HepG2 (cell line): Measurements from ENCODE around the gene ADIPOR2. TPM values are rescaled to one million over a fixed set of nuclear protein-coding genes. Genes with fewer than 3 reads are reported as not detected.

Experiments
- ARNTL ChIP-seq: sonication (generic); formaldehyde crosslinking; IDR thresholded peaks from 2 replicates; pipeline ENCODE4 v1.4.0; 2020; ENCODE audit warnings: mild to moderate bottlenecking, missing genetic modification reagents
- ATF3 ChIP-seq: sonication (generic); formaldehyde crosslinking; IDR thresholded peaks from 2 replicates; pipeline ENCODE4 v1.4.0; 2020; ENCODE audit warnings: missing genetic modification reagents
- FLYWCH1 ChIP-seq: sonication (generic); formaldehyde crosslinking; IDR thresholded peaks from 2 replicates; pipeline ENCODE4 v1.8.1; 2023; ENCODE audit warnings: mild to moderate bottlenecking, missing genetic modification reagents
- GMEB2 ChIP-seq: IDR thresholded peaks from 2 replicates; pipeline ENCODE4 v1.6.1; 2016; ENCODE audit warnings: missing biosample characterization, missing genetic modification reagents, low read depth
- GTF3A ChIP-seq: sonication (generic); formaldehyde crosslinking; conservative IDR thresholded peaks from 2 replicates; pipeline ENCODE4 v1.4.0; 2020; ENCODE audit warnings: mild to moderate bottlenecking, missing genetic modification reagents
- HDAC2 ChIP-seq: sonication (generic); formaldehyde crosslinking; IDR thresholded peaks from 2 replicates; pipeline ENCODE4 v1.4.0; 2020; ENCODE audit warnings: missing genetic modification reagents
- HOXA5 ChIP-seq: sonication (generic); formaldehyde crosslinking; IDR thresholded peaks from 2 replicates; pipeline ENCODE4 v1.4.0; 2020; ENCODE audit warnings: missing genetic modification reagents
- KLF16 ChIP-seq, 2 experiments: sonication (generic) in 1 of 2; formaldehyde crosslinking in 1 of 2; IDR thresholded peaks; 2 replicates each; pipeline versions ENCODE4 v1.6.1 to v1.8.0; 2016 to 2023; ENCODE audit warnings: missing genetic modification reagents in 2 of 2, missing compliant biosample characterization in 1 of 2
- NFAT5 ChIP-seq: sonication (generic); formaldehyde crosslinking; IDR thresholded peaks from 2 replicates; pipeline ENCODE4 v1.4.0; 2020; ENCODE audit warnings: missing genetic modification reagents
- NFRKB ChIP-seq: fragments of 450-650 bp; IDR thresholded peaks from 2 replicates; pipeline ENCODE4 v1.6.1; 2017
- PATZ1 ChIP-seq: sonication (generic); formaldehyde crosslinking; IDR thresholded peaks from 2 replicates; pipeline ENCODE4 v1.4.0; 2020; ENCODE audit warnings: missing genetic modification reagents
- PHF8 ChIP-seq: sonication (generic); formaldehyde crosslinking; IDR thresholded peaks from 2 replicates; pipeline ENCODE4 v1.5.0; 2020; ENCODE audit warnings: missing genetic modification reagents
- RAD21 ChIP-seq: fragments of 450-650 bp; formaldehyde crosslinking; IDR thresholded peaks from 2 replicates; pipeline ENCODE4 v1.5.0; 2020; ENCODE audit warnings: mild to moderate bottlenecking
- REPIN1 ChIP-seq: sonication (generic); formaldehyde crosslinking; IDR thresholded peaks from 2 replicates; pipeline ENCODE4 v1.8.0; 2022; ENCODE audit warnings: missing genetic modification reagents, low read depth, mild to moderate bottlenecking, borderline replicate concordance
- RFXAP ChIP-seq: sonication (generic); formaldehyde crosslinking; IDR thresholded peaks from 2 replicates; pipeline ENCODE4 v1.4.0; 2020; ENCODE audit warnings: missing genetic modification reagents, borderline replicate concordance
- ZNF101 ChIP-seq: sonication (generic); formaldehyde crosslinking; IDR thresholded peaks from 2 replicates; pipeline ENCODE4 v1.4.0; 2020; ENCODE audit warnings: mild to moderate bottlenecking, low read depth, missing genetic modification reagents, borderline replicate concordance
- ZNF546 ChIP-seq: sonication (generic); formaldehyde crosslinking; conservative IDR thresholded peaks from 2 replicates; pipeline ENCODE4 v1.8.1; 2023; ENCODE audit warnings: mild to moderate bottlenecking, missing genetic modification reagents
- ZNF598 ChIP-seq: sonication (generic); formaldehyde crosslinking; IDR thresholded peaks from 2 replicates; pipeline ENCODE4 v1.5.1; 2020; ENCODE audit warnings: mild to moderate bottlenecking, missing genetic modification reagents, borderline replicate concordance
- ZNF616 ChIP-seq: sonication (generic); formaldehyde crosslinking; IDR thresholded peaks from 2 replicates; pipeline ENCODE4 v1.5.0; 2020; ENCODE audit warnings: low read depth, mild to moderate bottlenecking, missing genetic modification reagents
- ZNF704 ChIP-seq: sonication (generic); formaldehyde crosslinking; IDR thresholded peaks from 2 replicates; pipeline ENCODE4 v1.8.1; 2023; ENCODE audit warnings: mild to moderate bottlenecking, inconsistent platforms, moderate library complexity, missing genetic modification reagents, borderline replicate concordance
- polyA plus RNA-seq, 8 experiments: library from polyadenylated mRNA; depleted of rRNA in 3 of 8; stranded (reverse) in 7 of 8; unstranded in 1 of 8; fragments of >200 nt; fragmentation: Illumina TruSeq in 4 of 8; extraction: Trizol in 4 of 8; gene quantifications; 2 replicates each; pipeline versions ENCODE4 v1.2.1 to v1.2.3, GENCODE V29; 2011 to 2016; ENCODE audit warnings: low read depth in 4 of 8, missing spikeins in 1 of 8, mixed read lengths in 1 of 8; ENCODE audit not compliant: insufficient read depth in 1 of 8
- total RNA-seq, 5 experiments: library from RNA; depleted of rRNA; stranded (reverse); fragments of >200 nt; fragmentation: Illumina TruSeq; extraction: Trizol; gene quantifications; 2 replicates each; pipeline ENCODE4 v1.2.3, GENCODE V29; 2016; ENCODE audit warnings: low read depth in 1 of 5

ADIPOR2 gene
- total and polyA plus RNA-seq, 2 of the 13 experiments (the other 11 are each of a cell fraction or from before 2014, with no cell fraction given) = 35.2 to 52.2 TPM

GRCh38 chr12:1661553-1662335 is 29.1 kb upstream of the ADIPOR2 start (continued):
- TF ChIP-seq PATZ1 (CRISPR knock-in tag) (peak; percentile 81), RFXAP (CRISPR knock-in tag) (no peak), RAD21 (CRISPR knock-in tag) (peak; percentile 43; the same call in 1 of the 2 replicates), NFAT5 (CRISPR knock-in tag) (no peak), ZNF598 (CRISPR knock-in tag) (no peak), ZNF546 (CRISPR knock-in tag) (no peak), GMEB2 (no peak), REPIN1 (CRISPR knock-in tag) (no peak), FLYWCH1 (CRISPR knock-in tag) (no peak), ZNF616 (CRISPR knock-in tag) (no peak), KLF16 (CRISPR knock-in tag; IDR thresholded peaks at IDR 0.05) (peak in 1 of 2 experiments; percentile 70; a peak in 1 of 4 replicates), ZNF704 (CRISPR knock-in tag) (no peak), GTF3A (CRISPR knock-in tag) (no peak), HDAC2 (CRISPR knock-in tag) (no peak), PHF8 (CRISPR knock-in tag) (peak; percentile 79), HOXA5 (no peak), ATF3 (CRISPR knock-in tag) (no peak), ARNTL (CRISPR knock-in tag) (peak; percentile 59), ZNF101 (CRISPR knock-in tag) (no peak), NFRKB (no peak)
